Measurements from ENCODE around the gene RASA4B. TPM values are rescaled to one million over a fixed set of nuclear protein-coding genes. Genes with fewer than 3 reads are reported as not detected.

The RASA4B gene
- total and polyA plus RNA-seq, 2 of the 4 experiments (the other 2 are of a cell fraction), result 1.8 to 7.7 TPM

DNA sequence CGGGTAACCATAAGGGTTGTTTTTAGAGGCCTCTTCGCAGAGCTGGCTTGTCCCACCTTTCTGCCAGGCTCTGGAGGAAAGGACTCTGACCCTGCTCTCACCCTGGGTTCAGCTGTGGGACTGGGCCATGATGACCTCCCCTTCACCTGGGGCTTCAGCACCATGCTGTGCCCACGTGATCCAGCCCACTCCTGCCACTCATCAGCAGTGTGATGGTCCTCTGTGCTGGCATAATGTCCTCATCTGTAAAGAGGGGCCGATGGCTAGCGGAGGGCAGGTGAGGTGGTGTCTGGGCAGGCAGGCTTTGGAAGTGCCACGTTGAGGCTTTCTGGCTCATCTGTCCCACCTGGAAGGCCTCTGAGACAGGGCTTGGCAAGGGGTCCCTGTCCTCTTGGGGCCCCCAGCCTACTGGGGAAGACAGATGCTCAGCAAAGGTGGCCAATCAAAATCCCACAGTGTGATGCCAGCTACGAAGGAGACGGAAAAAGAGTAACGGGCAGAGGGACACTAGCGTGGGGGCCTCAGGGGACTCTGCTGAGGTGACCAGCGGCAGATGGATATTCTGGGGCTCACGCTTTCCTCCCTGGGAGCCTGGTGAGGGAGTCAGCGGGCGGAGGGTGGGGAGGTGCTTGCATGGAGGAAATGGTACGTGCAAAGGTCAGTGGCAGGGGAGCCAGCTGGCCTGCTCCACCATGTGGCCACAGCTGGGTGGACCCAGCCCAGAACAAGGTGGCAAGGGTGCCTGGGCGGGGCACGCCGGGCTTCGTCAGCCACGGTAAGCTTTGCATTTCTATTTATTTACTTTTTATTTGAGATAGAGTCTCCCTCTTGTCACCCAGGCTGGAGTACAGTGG, 47.4 kb downstream of the RASA4B start:
- ChIA-PET POLR2A (ENCODE audit: unreplicated experiment) (no interaction called here), CTCF (interaction anchor here (0.5 kb wide), 1 partner anchor 1595 kb away, joined by 3 read pairs; the partner anchor contains the start of gene SRRT)
- Histone ChIP-seq H2BK20ac (ENCODE audit: low read depth, low read length) (no peak overlapping the region), H4K91ac (ENCODE audit: insufficient read depth, low read depth, low read length) (no peak overlapping the region), H3K9me3 (ENCODE audit: control insufficient read depth, insufficient read depth, low read length) (no peaks in the 10 kb centered on the region), H3K9ac (ENCODE audit: low read depth, low read length) (no peak overlapping the region), H2BK120ac (ENCODE audit: low read depth, low read length) (no peak overlapping the region), H2AFZ (replicated peaks; ENCODE audit: low read length, poor library complexity) (no peak overlapping the region), H2AK5ac (ENCODE audit: low read depth, low read length) (no peak overlapping the region), H3K23ac (ENCODE audit: low read depth, low read length) (no peak overlapping the region), H3K4me3 (ENCODE audit: insufficient read depth, low read depth, low read length) (no peak overlapping the region), H3K18ac (ENCODE audit: low read depth, low read length) (no peak overlapping the region), H3K27me3 (ENCODE audit: control insufficient read depth, insufficient read depth, low read length) (no peaks in the 10 kb centered on the region), H3K9me1 (ENCODE audit: insufficient read depth, low read length) (peaks cover 9% of the 10 kb centered on the region), H4K5ac (ENCODE audit: low read depth, low read length) (no peak overlapping the region), H4K8ac (ENCODE audit: low read depth in 2 of 2, low read length in 2 of 2) (no peak overlapping the region), H3K56ac (ENCODE audit: extremely low read depth, insufficient read depth, low read length) (no peak overlapping the region), H3K4ac (ENCODE audit: low read depth, low read length) (no peak overlapping the region), H2BK15ac (ENCODE audit: low read depth, low read length) (no peak overlapping the region), H3K14ac (replicated peaks; ENCODE audit: low read depth, low read length) (no peak overlapping the region), H3K79me1 (ENCODE audit: low read depth in 1 of 2, low read length in 2 of 2) (peaks cover 9 to 29% of the 10 kb centered on the region in 2 experiments), H3K36me3 (ENCODE audit: control insufficient read depth, insufficient read depth, low read length) (peaks cover 39% of the 10 kb centered on the region), H4K20me1 (ENCODE audit: insufficient read depth, low read length) (peaks cover 11% of the 10 kb centered on the region), H3K4me2 (ENCODE audit: low read depth, low read length) (no peak overlapping the region), H2BK5ac (ENCODE audit: low read depth, low read length, poor library complexity, severe bottlenecking) (no peak overlapping the region), H3K4me1 (ENCODE audit: control insufficient read depth, insufficient read depth, low read length) (peaks cover 2% of the 10 kb centered on the region; the same call in 1 of the 2 replicates), H2AK9ac (replicated peaks; ENCODE audit: low read depth, low read length, poor library complexity) (peak overlapping the region; percentile 23), H3K27ac (ENCODE audit: insufficient read depth, low read length) (no peak overlapping the region)
- TF ChIP-seq FOS (IDR thresholded peaks at IDR 0.05; ENCODE audit: low read depth, low read length) (no peak), RAD21 (IDR thresholded peaks at IDR 0.05; ENCODE audit: low read length) (no peak), MAZ (IDR thresholded peaks at IDR 0.05; ENCODE audit: borderline replicate concordance, low read depth, low read length) (no peak), BHLHE40 (IDR thresholded peaks at IDR 0.05; ENCODE audit: low read depth, low read length) (no peak)
- intact Hi-C loops (cut with micrococcal nuclease) (no loop called here), dilution Hi-C loops (cut with HindIII; ENCODE audit: low sequenced_read_pairs, unreplicated experiment) (no loop called here), in situ Hi-C loops (cut with MboI; ENCODE audit: low sequenced_read_pairs) (no loop called here)
- ATAC-seq (ENCODE audit: low read depth), result no peak
- BruUV-seq (replicated peaks), result no TSS peak
- WGBS, 2 experiments (ENCODE audit: extremely low coverage in 2 of 2, insufficient read length in 1 of 2), result 98% methylated on average over 10 of the region's 20 CpGs; no CpG with 5 or more reads in 1 of the 2 experiments
- no peak for DNase-seq
